A549 treated with DMSO at 1 μM for 4 hours (cell line): ENCODE measurements around the gene HSPA12B. TPM values are rescaled to one million over a fixed set of nuclear protein-coding genes. Genes with fewer than 3 reads are reported as not detected.

Experiments
- total RNA-seq: library from RNA; stranded (reverse); fragments of 200-300 nt; extraction: Qiagen RNA extraction; gene quantifications from 5 replicates; pipeline ENCODE4 v1.2.3, GENCODE V29; 2022; ENCODE audit warnings: low read depth

Gene HSPA12B
- total RNA-seq: 0.28 to 0.53 TPM (median 0.38 TPM) in 5 replicates

GRCh38 chr20:3732327-3733118, at the start of gene HSPA12B:
HSPA12B (plus strand) TSS chr20:3732685; CDS start chr20:3738675, 5,990 bp downstream.

GRCh38 chr20:3712279-3712873, 20.1 kb upstream of the HSPA12B start, which contains the start of gene SIGLEC1:
SIGLEC1 (minus strand) TSS chr20:3712600; CDS start chr20:3707128, 5,472 bp downstream.

GRCh38 chr20:3767427-3768341, 35.2 kb downstream of the HSPA12B start, which contains the start of gene ADISSP:
ADISSP (minus strand) TSS chr20:3767753; CDS start chr20:3760100, 7,653 bp downstream.

GRCh38 chr20:3781153-3781910, 48.8 kb downstream of the HSPA12B start, which contains the start of gene SPEF1:
SPEF1 (minus strand) TSS chr20:3781448; CDS start chr20:3781287, 161 bp downstream.

GRCh38 chr20:3786665-3787323, 54.3 kb downstream of the HSPA12B start, which contains the start of gene CENPB:
CENPB (minus strand) TSS chr20:3786740; CDS start chr20:3786483, 257 bp downstream.

GRCh38 chr20:3795511-3796468, 63.3 kb downstream of the HSPA12B start, which contains the start of gene CDC25B:
CDC25B (plus strand) TSS chr20:3796310; CDS start chr20:3796532, 222 bp downstream.

Other genes with a start within 250 kb of the HSPA12B start
- gene GFRA4, start 69.3 kb upstream of the HSPA12B start, total RNA-seq: not detected in 5 replicates
- 0.05 to 0.06 TPM (median 0.05 TPM) in 3 of 5 replicates, not detected in the others for gene ADAM33, start 50.7 kb upstream of the HSPA12B start, total RNA-seq
- gene SIGLEC1, start 20.1 kb upstream of the HSPA12B start, total RNA-seq: 0.01 to 0.04 TPM (median 0.02 TPM) in 3 of 5 replicates, not detected in the others
- 115 to 165 TPM (median 140 TPM) in 5 replicates for gene ADISSP, start 35.1 kb downstream of the HSPA12B start, total RNA-seq
- gene SPEF1, start 48.8 kb downstream of the HSPA12B start, total RNA-seq: 1.6 to 2.4 TPM (median 2.0 TPM) in 5 replicates
- 109 to 122 TPM (median 116 TPM) in 5 replicates for gene CENPB, start 54.1 kb downstream of the HSPA12B start, total RNA-seq
- gene CDC25B, start 63.6 kb downstream of the HSPA12B start, total RNA-seq: 175 to 226 TPM (median 212 TPM) in 5 replicates
- 14.7 to 20.4 TPM (median 18.7 TPM) in 5 replicates for gene AP5S1, start 87.9 kb downstream of the HSPA12B start, total RNA-seq
- gene MAVS, start 114.1 kb downstream of the HSPA12B start, total RNA-seq: 19.5 to 26.3 TPM (median 24.3 TPM) in 5 replicates
- gene PANK2, start 156.7 kb downstream of the HSPA12B start, total RNA-seq: 50.4 to 60.3 TPM (median 57.8 TPM) in 5 replicates